Osteocyte (in vitro differentiated cells): Measurements from ENCODE around the gene MAP4K3. TPM values are rescaled to one million over a fixed set of nuclear protein-coding genes. Genes with fewer than 3 reads are reported as not detected.
A peak's percentile ranks its signal among the peaks of the same experiment; 100 is the strongest.

Experiments
- DNase-seq: peaks from one replicate; pipeline ENCODE4 v3.0.0; 2021; ENCODE audit warnings: mixed read lengths; ENCODE audit not compliant: unreplicated experiment; ENCODE audit errors: extremely low spot score
- H3K27ac Mint-ChIP-seq: one replicate; pipeline ENCODE4 v1.8.0; 2021; ENCODE audit warnings: mild to moderate bottlenecking, mixed read lengths; ENCODE audit not compliant: unreplicated experiment
- H3K27me3 Mint-ChIP-seq: one replicate; pipeline ENCODE4 v1.8.0; 2021; ENCODE audit warnings: mixed read lengths; ENCODE audit not compliant: unreplicated experiment
- H3K36me3 Mint-ChIP-seq: one replicate; pipeline ENCODE4 v1.8.0; 2021; ENCODE audit warnings: mixed read lengths; ENCODE audit not compliant: unreplicated experiment
- H3K4me1 Mint-ChIP-seq: one replicate; pipeline ENCODE4 v1.8.0; 2021; ENCODE audit warnings: mixed read lengths; ENCODE audit not compliant: unreplicated experiment
- H3K4me3 Mint-ChIP-seq: one replicate; pipeline ENCODE4 v1.8.0; 2021; ENCODE audit warnings: mild to moderate bottlenecking, moderate library complexity, mixed read lengths; ENCODE audit not compliant: unreplicated experiment
- H3K9me3 Mint-ChIP-seq: one replicate; pipeline ENCODE4 v1.8.0; 2021; ENCODE audit warnings: mixed read lengths; ENCODE audit not compliant: unreplicated experiment
- CTCF ChIP-seq: fragments of 200-600 bp; sonication (generic); IDR thresholded peaks from 2 replicates; pipeline ENCODE4 v1.5.0; 2021; ENCODE audit warnings: antibody characterized with exemption, mild to moderate bottlenecking, moderate library complexity
- total RNA-seq: library from RNA; stranded (reverse); gene quantifications from 2 replicates; pipeline ENCODE4 v1.2.1, GENCODE V29; 2021

MAP4K3 gene
- total RNA-seq, 1 donor from 2014 or later: 35.0 TPM

GRCh38 chr2:39228413-39229209 lies 208.5 kb downstream of the MAP4K3 start:
- peak; percentile 26 for TF ChIP-seq CTCF
- peaks cover 12% of the 10 kb centered on the region for H3K4me1 Mint-ChIP-seq
- DNase-seq: no peak
- no peak overlapping the region for H3K27ac Mint-ChIP-seq
- H3K9me3 Mint-ChIP-seq: no peaks in the 10 kb centered on the region
- H3K4me3 Mint-ChIP-seq: peak overlapping the region; percentile 41
- H3K36me3 Mint-ChIP-seq: peaks cover 2% of the 10 kb centered on the region
- H3K27me3 Mint-ChIP-seq: no peaks in the 10 kb centered on the region

- Mint-ChIP-seq H3K4me1 (peaks cover 12% of the 10 kb centered on the region), H3K27ac (no peak overlapping the region), H3K9me3 (no peaks in the 10 kb centered on the region), H3K4me3 (peak overlapping the region; percentile 41), H3K27me3 (no peaks in the 10 kb centered on the region), H3K36me3 (peaks cover 2% of the 10 kb centered on the region)
- peak; percentile 94 for TF ChIP-seq CTCF
- DNase-seq: peak; percentile 88
These were observed 209.3 kb downstream of the MAP4K3 start for GRCh38 chr2:39227628-39228412.

- no peaks in the 10 kb centered on the region for H3K9me3 Mint-ChIP-seq
- TF ChIP-seq CTCF: no peak
- H3K4me3 Mint-ChIP-seq: no peak overlapping the region
- no peak for DNase-seq
- no peak overlapping the region for H3K27ac Mint-ChIP-seq
- peaks cover 2% of the 10 kb centered on the region for H3K36me3 Mint-ChIP-seq
- H3K27me3 Mint-ChIP-seq: no peaks in the 10 kb centered on the region
- peaks cover 12% of the 10 kb centered on the region for H3K4me1 Mint-ChIP-seq
These were observed 211.5 kb downstream of the MAP4K3 start for GRCh38 chr2:39225567-39225966.

GRCh38 chr2:39223909-39224308 lies 213.2 kb downstream of the MAP4K3 start:
- H3K4me3 Mint-ChIP-seq: no peak overlapping the region
- H3K36me3 Mint-ChIP-seq: peaks cover 2% of the 10 kb centered on the region
- no peaks in the 10 kb centered on the region for H3K9me3 Mint-ChIP-seq
- no peak for DNase-seq
- H3K4me1 Mint-ChIP-seq: peaks cover 8% of the 10 kb centered on the region
- no peak overlapping the region for H3K27ac Mint-ChIP-seq
- no peak for TF ChIP-seq CTCF
- H3K27me3 Mint-ChIP-seq: no peaks in the 10 kb centered on the region

- Mint-ChIP-seq H3K9me3 (no peaks in the 10 kb centered on the region), H3K36me3 (peaks cover 2% of the 10 kb centered on the region), H3K4me1 (no peaks in the 10 kb centered on the region), H3K27me3 (no peaks in the 10 kb centered on the region), H3K4me3 (no peak overlapping the region), H3K27ac (no peak overlapping the region)
- no peak for TF ChIP-seq CTCF
- DNase-seq: no peak
These were observed 215.6 kb downstream of the MAP4K3 start for GRCh38 chr2:39221459-39221858.
